HCT116 (cell line): ENCODE measurements around the gene DCUN1D5.

Experiments
- EZH2 ChIP-seq: fragments of 200-600 bp; sonication (generic); IDR thresholded peaks from 2 replicates; pipeline ENCODE4 v1.6.1; 2017; ENCODE audit warnings: antibody characterized with exemption, mixed run types
- EZH2phosphoT487 ChIP-seq: fragments of 200-600 bp; IDR thresholded peaks from 2 replicates; pipeline ENCODE4 v1.6.1; 2018; ENCODE audit warnings: antibody characterized with exemption, borderline replicate concordance
- FOSL1 ChIP-seq: IDR thresholded peaks from 2 replicates; pipeline ENCODE4 v1.6.1; 2012; ENCODE audit warnings: low read depth
- MAX ChIP-seq: IDR thresholded peaks from 2 replicates; pipeline ENCODE4 v1.6.1; 2012
- POLR2A ChIP-seq: IDR thresholded peaks from 2 replicates; pipeline ENCODE4 v1.7.0; 2011; ENCODE audit warnings: borderline replicate concordance; ENCODE audit not compliant: insufficient read depth, insufficient read length; ENCODE audit errors: extremely low read depth
- POLR2AphosphoS5 ChIP-seq: IDR thresholded peaks from 2 replicates; pipeline ENCODE4 v1.6.1; 2011; ENCODE audit warnings: mild to moderate bottlenecking, low read depth, low read length, moderate library complexity
- RAD21 ChIP-seq: IDR thresholded peaks from 2 replicates; pipeline ENCODE4 v1.6.1; 2012; ENCODE audit warnings: low read depth, mild to moderate bottlenecking
- REST ChIP-seq: IDR thresholded peaks from 2 replicates; pipeline ENCODE4 v1.6.1; 2012; ENCODE audit warnings: low read depth
- SRF ChIP-seq: IDR thresholded peaks from 2 replicates; pipeline ENCODE4 v1.6.1; 2012; ENCODE audit warnings: low read depth
- YY1 ChIP-seq: IDR thresholded peaks from 2 replicates; pipeline ENCODE4 v1.6.1; 2011; ENCODE audit warnings: low read length, low read depth, moderate library complexity, mild to moderate bottlenecking; ENCODE audit not compliant: insufficient replicate concordance; ENCODE audit errors: extremely low read depth
- TF ChIP-seq, protein P1 (sequence below): IDR thresholded peaks from 2 replicates; pipeline ENCODE4 v1.6.1; 2011; ENCODE audit warnings: mild to moderate bottlenecking, low read length, moderate library complexity; ENCODE audit not compliant: insufficient replicate concordance; ENCODE audit errors: extremely low read depth
- TF ChIP-seq, protein P2 (sequence below), 3 experiments: fragments of 200-600 bp in 1 of 3; sonication (generic) in 1 of 3; IDR thresholded peaks in 2 of 3; conservative IDR thresholded peaks in 1 of 3; 2 replicates each; pipeline ENCODE4 v1.5.1; 2012 to 2017; ENCODE audit warnings: low read depth in 2 of 3, low read length in 2 of 3, antibody characterized with exemption in 1 of 3, borderline replicate concordance in 1 of 3, control low read depth in 1 of 3, mild to moderate bottlenecking in 1 of 3, mixed read lengths in 1 of 3, mixed run types in 1 of 3, moderate library complexity in 1 of 3; ENCODE audit not compliant: insufficient read depth in 1 of 3
- TF ChIP-seq, protein P3 (sequence below): IDR thresholded peaks from 2 replicates; pipeline ENCODE4 v1.6.1; 2012

- TF ChIP-seq REST: no peak
- no peak for TF ChIP-seq EZH2phosphoT487
- no peak for TF ChIP-seq POLR2A
- TF ChIP-seq, protein P1, sequence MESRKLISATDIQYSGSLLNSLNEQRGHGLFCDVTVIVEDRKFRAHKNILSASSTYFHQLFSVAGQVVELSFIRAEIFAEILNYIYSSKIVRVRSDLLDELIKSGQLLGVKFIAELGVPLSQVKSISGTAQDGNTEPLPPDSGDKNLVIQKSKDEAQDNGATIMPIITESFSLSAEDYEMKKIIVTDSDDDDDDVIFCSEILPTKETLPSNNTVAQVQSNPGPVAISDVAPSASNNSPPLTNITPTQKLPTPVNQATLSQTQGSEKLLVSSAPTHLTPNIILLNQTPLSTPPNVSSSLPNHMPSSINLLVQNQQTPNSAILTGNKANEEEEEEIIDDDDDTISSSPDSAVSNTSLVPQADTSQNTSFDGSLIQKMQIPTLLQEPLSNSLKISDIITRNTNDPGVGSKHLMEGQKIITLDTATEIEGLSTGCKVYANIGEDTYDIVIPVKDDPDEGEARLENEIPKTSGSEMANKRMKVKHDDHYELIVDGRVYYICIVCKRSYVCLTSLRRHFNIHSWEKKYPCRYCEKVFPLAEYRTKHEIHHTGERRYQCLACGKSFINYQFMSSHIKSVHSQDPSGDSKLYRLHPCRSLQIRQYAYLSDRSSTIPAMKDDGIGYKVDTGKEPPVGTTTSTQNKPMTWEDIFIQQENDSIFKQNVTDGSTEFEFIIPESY: no peak
- no peak for TF ChIP-seq POLR2AphosphoS5
- no peak for TF ChIP-seq MAX
- TF ChIP-seq, protein P2, sequence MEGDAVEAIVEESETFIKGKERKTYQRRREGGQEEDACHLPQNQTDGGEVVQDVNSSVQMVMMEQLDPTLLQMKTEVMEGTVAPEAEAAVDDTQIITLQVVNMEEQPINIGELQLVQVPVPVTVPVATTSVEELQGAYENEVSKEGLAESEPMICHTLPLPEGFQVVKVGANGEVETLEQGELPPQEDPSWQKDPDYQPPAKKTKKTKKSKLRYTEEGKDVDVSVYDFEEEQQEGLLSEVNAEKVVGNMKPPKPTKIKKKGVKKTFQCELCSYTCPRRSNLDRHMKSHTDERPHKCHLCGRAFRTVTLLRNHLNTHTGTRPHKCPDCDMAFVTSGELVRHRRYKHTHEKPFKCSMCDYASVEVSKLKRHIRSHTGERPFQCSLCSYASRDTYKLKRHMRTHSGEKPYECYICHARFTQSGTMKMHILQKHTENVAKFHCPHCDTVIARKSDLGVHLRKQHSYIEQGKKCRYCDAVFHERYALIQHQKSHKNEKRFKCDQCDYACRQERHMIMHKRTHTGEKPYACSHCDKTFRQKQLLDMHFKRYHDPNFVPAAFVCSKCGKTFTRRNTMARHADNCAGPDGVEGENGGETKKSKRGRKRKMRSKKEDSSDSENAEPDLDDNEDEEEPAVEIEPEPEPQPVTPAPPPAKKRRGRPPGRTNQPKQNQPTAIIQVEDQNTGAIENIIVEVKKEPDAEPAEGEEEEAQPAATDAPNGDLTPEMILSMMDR (IDR thresholded peaks at IDR 0.05 in 2 of 3, conservative IDR thresholded peaks at IDR 0.05 in 1 of 3; ENCODE audit: borderline replicate concordance in 1 of 3, insufficient read depth in 1 of 3, low read depth in 2 of 3, low read length in 2 of 3): no peak
- no peak for TF ChIP-seq EZH2
- TF ChIP-seq, protein P3, sequence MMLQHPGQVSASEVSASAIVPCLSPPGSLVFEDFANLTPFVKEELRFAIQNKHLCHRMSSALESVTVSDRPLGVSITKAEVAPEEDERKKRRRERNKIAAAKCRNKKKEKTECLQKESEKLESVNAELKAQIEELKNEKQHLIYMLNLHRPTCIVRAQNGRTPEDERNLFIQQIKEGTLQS: no peak
- TF ChIP-seq YY1: no peak
- TF ChIP-seq FOSL1: no peak
- no peak for TF ChIP-seq RAD21
- no peak for TF ChIP-seq SRF
These were observed 21.8 kb downstream of the DCUN1D5 start for GRCh38 chr11:103070142-103070541.
